Thyroid gland (tissue), 4 donors: ENCODE data around the gene CFC1.
"Not testable (repeated sequence)": the region's sequence is repeated elsewhere in the genome, so short reads cannot be mapped to it uniquely, and the experiment has no call there.

ENCODE experiments used
- POLR2A ChIP-seq, 2 donors: fragments of 450-650 bp; IDR thresholded peaks; one replicate each; pipeline ENCODE4 v1.6.1; 2017; ENCODE audit warnings: antibody characterized with exemption in 2 of 2, mild to moderate bottlenecking in 2 of 2, moderate library complexity in 1 of 2
- TF ChIP-seq, protein P1 (sequence below), 6 experiments: fragments of 200-600 bp in 3 of 6; fragments of 450-650 bp in 3 of 6; sonication (generic) in 3 of 6; IDR thresholded peaks; one replicate each; pipeline ENCODE4 v1.5.1; 2016 to 2019; ENCODE audit warnings: antibody characterized with exemption in 6 of 6, mild to moderate bottlenecking in 2 of 6, inconsistent platforms in 1 of 6, moderate library complexity in 1 of 6

DNA sequence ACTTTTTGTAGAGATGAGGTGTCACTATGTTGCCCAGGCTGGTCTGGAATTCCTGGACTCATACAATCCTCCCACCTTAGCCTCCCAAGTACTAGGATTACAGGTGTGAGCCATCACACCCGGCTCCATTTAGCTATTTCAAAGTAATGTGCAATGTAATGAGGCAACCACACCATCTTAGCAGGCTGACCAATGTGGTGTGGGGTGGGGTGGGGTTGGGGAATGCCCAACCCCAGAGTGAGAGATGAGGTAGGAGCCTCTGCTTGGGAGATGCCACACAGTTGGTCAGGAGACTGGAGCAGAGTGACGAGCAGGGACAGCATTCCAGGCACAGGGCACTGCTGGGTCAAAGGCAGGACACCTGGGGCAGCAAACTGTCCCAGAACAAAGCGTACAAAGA, 51.0 kb downstream of the CFC1 start:
- not testable (repeated sequence) for TF ChIP-seq POLR2A (IDR thresholded peaks at IDR 0.05)
- TF ChIP-seq, protein P1, sequence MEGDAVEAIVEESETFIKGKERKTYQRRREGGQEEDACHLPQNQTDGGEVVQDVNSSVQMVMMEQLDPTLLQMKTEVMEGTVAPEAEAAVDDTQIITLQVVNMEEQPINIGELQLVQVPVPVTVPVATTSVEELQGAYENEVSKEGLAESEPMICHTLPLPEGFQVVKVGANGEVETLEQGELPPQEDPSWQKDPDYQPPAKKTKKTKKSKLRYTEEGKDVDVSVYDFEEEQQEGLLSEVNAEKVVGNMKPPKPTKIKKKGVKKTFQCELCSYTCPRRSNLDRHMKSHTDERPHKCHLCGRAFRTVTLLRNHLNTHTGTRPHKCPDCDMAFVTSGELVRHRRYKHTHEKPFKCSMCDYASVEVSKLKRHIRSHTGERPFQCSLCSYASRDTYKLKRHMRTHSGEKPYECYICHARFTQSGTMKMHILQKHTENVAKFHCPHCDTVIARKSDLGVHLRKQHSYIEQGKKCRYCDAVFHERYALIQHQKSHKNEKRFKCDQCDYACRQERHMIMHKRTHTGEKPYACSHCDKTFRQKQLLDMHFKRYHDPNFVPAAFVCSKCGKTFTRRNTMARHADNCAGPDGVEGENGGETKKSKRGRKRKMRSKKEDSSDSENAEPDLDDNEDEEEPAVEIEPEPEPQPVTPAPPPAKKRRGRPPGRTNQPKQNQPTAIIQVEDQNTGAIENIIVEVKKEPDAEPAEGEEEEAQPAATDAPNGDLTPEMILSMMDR (IDR thresholded peaks at IDR 0.05), result not testable (repeated sequence)
